PFSK-1 (cell line): Measurements from ENCODE around the gene PPM1L.

Source experiments
- FOXP2 ChIP-seq: optimal IDR thresholded peaks from 2 replicates; pipeline ENCODE3; 2011; ENCODE audit warnings: borderline replicate concordance, control low read depth, inconsistent platforms; ENCODE audit not compliant: insufficient read depth; ENCODE audit errors: extremely low read length, extremely low read depth
- POLR2AphosphoS5 ChIP-seq: IDR thresholded peaks from 2 replicates; pipeline ENCODE4 v1.6.1; 2012; ENCODE audit warnings: low read depth, mild to moderate bottlenecking, control low read depth, low read length, moderate library complexity
- SIN3A ChIP-seq: IDR thresholded peaks from 2 replicates; pipeline ENCODE4 v1.6.1; 2012; ENCODE audit warnings: mild to moderate bottlenecking, low read length, moderate library complexity, borderline replicate concordance; ENCODE audit not compliant: insufficient read depth
- TAF1 ChIP-seq: IDR thresholded peaks from 2 replicates; pipeline ENCODE4 v1.6.1; 2012; ENCODE audit warnings: low read length, control low read depth, borderline replicate concordance; ENCODE audit not compliant: insufficient read depth
- TF ChIP-seq, protein P1 (sequence below), 2 experiments: IDR thresholded peaks; 2 replicates each; pipeline versions ENCODE4 v1.6.1 to v1.8.0; 2011 to 2012; ENCODE audit warnings: low read depth in 2 of 2, low read length in 2 of 2, control low read depth in 1 of 2, inconsistent platforms in 1 of 2, mild to moderate bottlenecking in 1 of 2, moderate library complexity in 1 of 2; ENCODE audit not compliant: insufficient read depth in 1 of 2

The PPM1L gene

DNA sequence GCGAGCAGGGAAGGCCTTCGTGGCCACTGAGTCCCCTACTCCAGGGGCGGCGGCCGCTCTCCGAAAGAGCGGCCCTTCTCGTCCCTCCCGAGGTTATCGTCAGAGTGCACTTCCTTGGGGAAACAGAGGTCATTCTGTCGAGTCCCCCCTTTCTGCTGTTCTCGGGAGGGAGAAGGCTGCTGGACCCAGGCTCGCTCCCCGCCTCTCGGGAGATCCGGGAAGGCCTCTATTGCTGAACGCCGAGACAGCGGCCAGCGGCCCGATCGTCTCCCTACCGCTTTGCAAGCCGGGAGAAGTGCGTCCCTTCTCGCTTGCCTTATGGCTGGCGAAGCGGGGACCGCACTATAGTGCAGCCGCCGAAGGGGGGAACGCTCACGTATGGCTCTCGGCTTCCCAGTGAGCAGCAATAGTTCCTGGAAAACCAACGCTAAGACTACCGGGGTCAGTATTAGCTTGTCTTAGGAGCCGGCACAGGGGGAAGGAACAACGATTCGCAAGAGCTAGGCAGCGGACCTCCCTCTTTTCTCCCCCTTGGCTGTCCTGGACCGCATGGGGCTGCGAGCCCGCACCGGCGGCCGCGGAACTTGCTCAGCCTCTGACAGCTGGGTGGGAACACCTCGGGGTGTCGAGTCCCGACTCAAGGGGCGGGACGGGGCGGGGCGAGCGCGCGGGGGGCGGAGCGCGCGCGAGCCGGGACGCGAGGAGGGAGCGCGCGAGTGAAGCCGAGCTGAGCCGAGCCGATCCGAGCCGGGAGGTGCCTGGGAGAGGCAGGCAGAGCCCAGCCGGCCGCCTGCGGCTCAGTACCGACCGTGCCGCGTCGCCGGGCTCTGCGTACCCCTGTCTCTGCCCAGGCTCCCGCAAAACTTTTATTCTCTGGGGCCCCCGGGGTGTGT, 930 bp upstream of the PPM1L start:
- TF ChIP-seq SIN3A: no peak
- no peak for TF ChIP-seq FOXP2
- peak; percentile 64; the same call in 1 of the 2 replicates for TF ChIP-seq TAF1
- TF ChIP-seq POLR2AphosphoS5: peak; percentile 72
- TF ChIP-seq, protein P1, sequence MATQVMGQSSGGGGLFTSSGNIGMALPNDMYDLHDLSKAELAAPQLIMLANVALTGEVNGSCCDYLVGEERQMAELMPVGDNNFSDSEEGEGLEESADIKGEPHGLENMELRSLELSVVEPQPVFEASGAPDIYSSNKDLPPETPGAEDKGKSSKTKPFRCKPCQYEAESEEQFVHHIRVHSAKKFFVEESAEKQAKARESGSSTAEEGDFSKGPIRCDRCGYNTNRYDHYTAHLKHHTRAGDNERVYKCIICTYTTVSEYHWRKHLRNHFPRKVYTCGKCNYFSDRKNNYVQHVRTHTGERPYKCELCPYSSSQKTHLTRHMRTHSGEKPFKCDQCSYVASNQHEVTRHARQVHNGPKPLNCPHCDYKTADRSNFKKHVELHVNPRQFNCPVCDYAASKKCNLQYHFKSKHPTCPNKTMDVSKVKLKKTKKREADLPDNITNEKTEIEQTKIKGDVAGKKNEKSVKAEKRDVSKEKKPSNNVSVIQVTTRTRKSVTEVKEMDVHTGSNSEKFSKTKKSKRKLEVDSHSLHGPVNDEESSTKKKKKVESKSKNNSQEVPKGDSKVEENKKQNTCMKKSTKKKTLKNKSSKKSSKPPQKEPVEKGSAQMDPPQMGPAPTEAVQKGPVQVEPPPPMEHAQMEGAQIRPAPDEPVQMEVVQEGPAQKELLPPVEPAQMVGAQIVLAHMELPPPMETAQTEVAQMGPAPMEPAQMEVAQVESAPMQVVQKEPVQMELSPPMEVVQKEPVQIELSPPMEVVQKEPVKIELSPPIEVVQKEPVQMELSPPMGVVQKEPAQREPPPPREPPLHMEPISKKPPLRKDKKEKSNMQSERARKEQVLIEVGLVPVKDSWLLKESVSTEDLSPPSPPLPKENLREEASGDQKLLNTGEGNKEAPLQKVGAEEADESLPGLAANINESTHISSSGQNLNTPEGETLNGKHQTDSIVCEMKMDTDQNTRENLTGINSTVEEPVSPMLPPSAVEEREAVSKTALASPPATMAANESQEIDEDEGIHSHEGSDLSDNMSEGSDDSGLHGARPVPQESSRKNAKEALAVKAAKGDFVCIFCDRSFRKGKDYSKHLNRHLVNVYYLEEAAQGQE (IDR thresholded peaks at IDR 0.05; ENCODE audit: insufficient read depth in 1 of 2, low read depth in 2 of 2, low read length in 2 of 2): peak in 1 of 2 experiments; percentile 55; a peak in 2 of 4 replicates

DNA sequence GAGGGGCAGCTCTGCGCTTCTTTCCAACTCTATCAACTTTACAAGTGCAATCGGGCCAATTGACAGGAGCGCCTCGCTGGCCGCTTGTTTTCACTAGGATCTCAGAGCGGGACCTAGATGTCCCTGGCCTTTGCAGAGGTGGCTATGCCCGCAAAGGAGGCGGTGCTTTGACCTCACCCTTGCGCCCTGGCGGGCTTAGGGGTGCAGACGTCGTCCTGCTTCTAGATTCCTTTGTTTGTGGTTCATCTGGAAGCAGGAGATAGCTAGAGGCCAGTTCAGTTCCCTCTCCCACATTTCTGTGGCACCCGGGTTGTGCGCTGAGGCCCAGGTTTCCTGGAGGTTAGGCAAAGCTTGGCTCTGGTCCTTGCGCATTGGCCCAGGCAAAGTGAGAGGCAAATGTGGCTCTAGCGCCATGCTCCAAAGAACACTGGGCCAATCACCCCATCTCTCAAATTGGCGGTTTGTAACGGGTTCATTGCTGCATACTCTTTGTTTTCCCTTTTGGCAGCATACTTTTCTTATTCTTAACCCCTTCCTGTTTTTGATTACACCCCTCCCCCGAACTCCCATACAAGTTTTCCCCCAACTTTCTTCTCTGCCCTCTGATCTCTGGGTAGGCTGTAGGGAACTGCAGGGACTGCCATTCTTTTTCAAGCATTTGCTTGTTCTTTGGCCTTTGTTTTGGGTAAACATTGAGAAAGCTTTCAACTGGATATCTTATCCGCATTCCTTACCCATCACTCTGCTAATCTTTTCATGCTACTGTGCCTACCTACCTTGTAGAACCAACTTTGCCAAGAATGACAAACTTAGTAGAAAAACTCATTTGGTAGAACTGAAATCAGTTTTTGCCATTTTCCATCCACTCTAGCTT, 1.4 kb downstream of the PPM1L start:
- TF ChIP-seq SIN3A (no peak), POLR2AphosphoS5 (no peak), FOXP2 (no peak), TAF1 (no peak)
- TF ChIP-seq, protein P1 (IDR thresholded peaks at IDR 0.05; ENCODE audit: insufficient read depth in 1 of 2, low read depth in 2 of 2, low read length in 2 of 2): no peak

DNA sequence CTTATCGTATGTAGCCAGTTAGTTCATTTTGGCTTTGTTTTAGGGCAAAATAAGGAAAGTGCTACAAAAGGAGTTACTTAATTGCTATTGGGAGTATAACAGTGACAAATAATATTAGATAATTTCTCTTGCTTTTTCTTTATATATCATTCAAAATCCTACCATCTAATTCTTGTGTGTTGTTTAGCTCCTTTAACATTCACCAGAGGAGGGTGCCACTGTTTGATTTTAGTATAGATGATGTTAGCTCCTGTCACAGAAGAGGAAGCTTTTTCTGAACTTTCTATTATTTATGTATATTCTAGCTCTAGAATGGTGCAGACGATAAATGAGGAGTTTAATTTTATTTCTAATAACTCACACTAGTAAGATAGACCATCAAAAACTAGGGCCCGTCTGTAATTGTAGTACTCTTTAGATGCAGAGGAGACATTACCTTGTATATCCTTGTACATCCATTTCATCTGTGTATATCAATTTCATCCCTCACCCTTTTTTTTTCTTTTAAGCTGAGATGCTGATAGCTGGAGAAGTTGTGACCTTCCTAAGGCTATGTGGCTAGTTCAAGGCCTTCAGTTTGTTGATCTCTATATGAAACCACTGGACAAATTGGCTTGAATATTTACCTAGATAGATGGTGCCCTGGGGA, 3.0 kb downstream of the PPM1L start:
- TF ChIP-seq POLR2AphosphoS5 (no peak), FOXP2 (no peak), TAF1 (no peak), SIN3A (no peak)
- TF ChIP-seq, protein P1 (IDR thresholded peaks at IDR 0.05; ENCODE audit: insufficient read depth in 1 of 2, low read depth in 2 of 2, low read length in 2 of 2): no peak

DNA sequence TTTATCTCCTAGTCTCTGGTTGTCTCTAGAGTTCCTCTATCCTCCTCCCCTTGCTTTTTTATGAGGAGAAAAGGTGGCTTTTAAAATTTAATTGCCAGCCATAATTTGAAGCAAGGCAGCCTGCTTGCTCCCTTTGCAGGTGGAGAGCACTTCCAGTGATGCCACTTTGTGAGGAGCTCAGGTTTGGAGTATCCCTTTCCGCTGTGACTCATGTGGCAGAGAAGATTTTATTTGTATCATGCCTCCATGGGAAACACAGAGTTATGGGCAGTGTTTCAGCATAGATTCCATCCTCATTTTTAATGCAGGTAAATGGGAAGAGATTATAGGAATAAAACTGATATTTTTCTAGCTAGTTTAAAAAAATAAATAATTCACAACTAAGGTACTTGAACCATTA, 7.0 kb downstream of the PPM1L start:
- TF ChIP-seq, protein P1 (IDR thresholded peaks at IDR 0.05; ENCODE audit: insufficient read depth in 1 of 2, low read depth in 2 of 2, low read length in 2 of 2): no peak
- TF ChIP-seq SIN3A: no peak
- no peak for TF ChIP-seq FOXP2
